HG02870 (cell line): Measurements from ENCODE around the gene ANK3.

ENCODE experiments used
- ATAC-seq: cut with Tn5 transposase; IDR thresholded peaks from one replicate; pipeline ENCODE4 v1.9.1; 2021; ENCODE audit warnings: mild to moderate bottlenecking, moderate library complexity; ENCODE audit not compliant: unreplicated experiment

The ANK3 gene

DNA sequence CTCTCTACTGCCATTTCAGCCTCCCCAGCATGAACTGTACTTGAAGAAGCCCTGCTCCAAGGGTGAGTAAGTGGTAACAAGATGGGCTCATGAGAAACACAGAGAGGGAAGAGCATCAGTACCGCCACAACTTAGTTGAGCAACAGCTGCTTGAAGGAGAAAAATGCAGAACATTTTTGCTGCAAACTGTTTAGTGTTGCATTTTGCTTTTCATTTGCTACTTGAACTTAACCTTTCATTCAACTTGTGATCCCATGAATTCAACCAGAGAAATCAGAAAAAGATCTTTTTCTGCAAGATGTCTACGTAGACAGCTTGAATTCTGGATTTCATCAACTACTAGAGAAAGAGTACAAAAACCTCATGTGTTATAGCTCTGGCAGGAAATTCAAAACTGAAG, 40.7 kb downstream of the ANK3 start:
- ATAC-seq: no peak

DNA sequence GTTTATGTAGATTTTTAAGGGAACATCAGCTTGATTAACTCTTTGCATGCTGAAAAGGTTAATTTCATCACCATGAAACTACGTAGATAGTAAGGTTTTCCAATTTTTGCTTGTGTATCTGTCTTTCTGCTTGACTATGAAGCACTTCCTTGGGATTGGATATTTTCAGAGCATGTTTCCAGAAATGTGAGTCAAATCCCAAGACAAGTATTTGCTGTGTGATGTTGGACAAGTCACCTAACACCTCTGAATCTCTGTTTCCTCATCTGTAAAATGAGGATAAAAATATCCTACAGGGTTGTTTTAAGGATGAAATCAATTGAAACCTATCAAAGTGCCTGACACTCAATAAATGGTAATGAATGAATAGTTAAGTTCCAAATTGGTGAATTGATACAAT, 42.4 kb downstream of the ANK3 start:
- no peak for ATAC-seq

DNA sequence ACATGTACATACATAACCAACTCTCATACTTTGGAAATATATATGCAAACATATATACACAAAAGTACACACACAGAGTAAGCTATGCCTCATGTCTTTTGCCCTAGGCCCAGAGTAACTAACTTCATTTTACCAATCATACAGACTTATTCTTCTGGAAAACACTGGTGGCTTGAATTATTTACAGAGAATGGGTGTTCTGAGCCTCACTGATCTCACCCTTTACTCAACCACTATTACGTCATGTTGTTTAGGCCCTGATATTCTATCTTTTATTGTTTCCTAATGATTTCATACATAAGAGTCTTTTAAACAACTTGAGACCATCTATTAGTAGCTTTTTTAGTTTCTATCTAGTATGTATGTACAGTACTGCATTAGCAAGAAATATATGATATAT, 43.0 kb downstream of the ANK3 start:
- no peak for ATAC-seq

DNA sequence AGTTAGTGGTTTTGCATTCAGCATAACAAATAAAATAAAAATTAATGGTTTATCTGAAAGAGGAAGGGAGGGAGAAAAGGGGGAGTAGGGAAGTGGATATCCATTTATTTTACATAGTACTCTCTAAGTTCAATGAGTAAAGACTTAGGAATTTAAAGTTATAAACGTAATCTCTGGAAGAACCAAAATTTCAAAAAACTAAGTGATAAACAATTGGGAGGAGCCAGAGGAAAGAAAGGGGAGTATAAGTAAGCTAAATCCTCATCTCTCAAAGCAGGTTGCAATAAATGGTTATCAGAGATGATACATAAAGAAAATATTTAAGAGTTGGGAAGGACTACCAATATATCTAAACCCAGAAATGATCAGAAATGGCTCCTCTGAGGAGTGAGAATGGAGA, 46.4 kb downstream of the ANK3 start:
- no peak for ATAC-seq

DNA sequence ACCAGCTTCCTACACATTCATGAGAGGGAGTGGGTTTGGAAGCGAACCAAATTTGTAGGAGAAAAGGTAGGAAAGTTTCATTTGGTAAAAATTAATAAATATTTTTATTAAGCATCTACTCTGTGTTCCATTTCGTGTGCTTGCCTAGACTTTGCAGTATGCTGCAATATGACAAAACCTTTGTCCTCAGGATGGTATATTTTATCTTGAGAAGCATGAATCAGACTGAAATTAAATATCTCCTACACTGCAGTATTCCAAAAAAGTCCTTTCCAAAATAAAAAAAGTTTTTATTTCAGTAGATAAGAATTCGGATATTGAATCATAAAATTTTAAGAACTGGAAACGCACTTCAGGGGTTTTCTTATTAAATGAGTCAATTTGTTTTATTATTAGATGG, 47.7 kb downstream of the ANK3 start:
- ATAC-seq: no peak

DNA sequence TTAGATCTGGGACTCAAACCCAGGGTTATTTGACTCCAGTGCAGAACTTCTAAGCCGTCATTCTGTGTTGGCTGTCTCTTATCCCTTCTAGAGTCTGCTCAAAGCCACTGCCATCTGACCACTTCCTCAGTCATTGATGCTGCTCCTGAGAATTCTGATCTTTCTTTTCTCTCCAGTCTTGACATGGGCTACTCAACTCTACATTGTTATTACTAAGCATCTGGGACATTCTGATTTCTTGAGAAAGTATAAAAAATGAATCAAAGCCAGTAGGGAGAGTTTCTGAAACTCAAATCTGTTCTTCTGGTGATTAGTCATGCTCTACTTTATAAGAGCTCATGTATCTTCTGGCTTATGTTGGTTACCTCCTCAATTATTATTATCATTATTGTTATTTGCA, 48.7 kb downstream of the ANK3 start:
- no peak for ATAC-seq

DNA sequence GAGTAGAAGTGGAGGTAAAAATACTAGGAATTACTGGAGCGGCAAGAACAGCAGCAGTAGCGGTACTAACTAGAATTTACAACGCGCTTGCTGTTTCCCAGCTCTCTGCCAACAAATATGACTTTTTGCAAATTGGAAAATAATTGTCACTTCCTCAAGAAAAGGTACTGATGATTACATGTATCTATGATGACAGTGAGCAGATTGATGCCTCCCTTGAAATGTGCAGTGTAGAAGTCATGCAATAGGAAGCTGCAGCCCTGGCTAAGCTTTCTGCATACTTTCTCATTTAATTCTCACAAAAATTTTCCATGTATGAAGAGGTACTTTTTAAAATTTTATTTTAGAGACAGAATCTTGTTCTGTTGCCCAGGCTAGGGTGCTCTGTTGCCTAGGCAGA, 49.9 kb downstream of the ANK3 start:
- no peak for ATAC-seq

DNA sequence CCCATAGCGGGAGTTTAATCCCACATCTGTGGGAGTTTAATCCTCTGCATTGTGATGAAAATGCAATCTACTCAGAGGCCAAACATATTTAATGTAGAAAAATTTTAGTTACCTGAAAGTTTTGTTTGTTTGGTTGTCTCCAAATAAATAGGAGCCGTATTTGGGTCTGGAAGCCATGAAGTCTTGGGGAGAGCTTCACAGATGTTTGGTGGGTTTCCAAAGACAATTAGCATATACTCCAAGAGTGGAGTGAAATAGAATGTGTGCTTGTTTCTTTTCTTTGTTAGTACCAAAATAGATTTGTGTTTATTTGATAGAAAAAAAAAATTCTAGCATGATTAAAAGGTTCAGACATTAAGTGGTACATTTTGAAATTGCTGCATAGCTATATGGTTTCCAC, 50.9 kb downstream of the ANK3 start:
- no peak for ATAC-seq

DNA sequence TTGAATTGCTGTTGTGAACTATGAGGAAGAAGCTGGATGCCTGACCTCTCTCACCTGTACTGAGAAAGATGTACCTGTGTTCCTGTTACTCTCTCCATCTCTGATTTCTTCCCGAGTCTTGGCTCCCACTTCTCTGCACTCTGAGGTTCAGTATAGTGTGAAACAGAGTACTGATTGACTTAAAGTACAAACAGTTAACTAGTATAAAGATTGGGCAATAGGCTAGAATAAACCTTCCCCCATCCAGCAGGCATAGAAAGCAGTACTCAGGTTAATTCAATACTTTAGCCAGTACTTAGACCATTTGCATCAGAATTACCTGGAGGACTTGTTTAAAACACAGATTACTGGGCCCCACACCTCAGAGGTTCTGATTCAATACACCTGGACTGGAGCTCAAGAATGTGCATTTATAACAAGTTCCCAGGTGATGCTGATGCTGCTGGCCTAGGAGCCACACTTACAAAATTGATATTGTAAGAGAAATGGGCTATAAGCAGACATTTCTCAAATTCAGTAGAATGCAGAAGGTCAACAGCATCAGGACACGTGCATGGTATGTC, 51.6 kb downstream of the ANK3 start:
- ATAC-seq: no peak

DNA sequence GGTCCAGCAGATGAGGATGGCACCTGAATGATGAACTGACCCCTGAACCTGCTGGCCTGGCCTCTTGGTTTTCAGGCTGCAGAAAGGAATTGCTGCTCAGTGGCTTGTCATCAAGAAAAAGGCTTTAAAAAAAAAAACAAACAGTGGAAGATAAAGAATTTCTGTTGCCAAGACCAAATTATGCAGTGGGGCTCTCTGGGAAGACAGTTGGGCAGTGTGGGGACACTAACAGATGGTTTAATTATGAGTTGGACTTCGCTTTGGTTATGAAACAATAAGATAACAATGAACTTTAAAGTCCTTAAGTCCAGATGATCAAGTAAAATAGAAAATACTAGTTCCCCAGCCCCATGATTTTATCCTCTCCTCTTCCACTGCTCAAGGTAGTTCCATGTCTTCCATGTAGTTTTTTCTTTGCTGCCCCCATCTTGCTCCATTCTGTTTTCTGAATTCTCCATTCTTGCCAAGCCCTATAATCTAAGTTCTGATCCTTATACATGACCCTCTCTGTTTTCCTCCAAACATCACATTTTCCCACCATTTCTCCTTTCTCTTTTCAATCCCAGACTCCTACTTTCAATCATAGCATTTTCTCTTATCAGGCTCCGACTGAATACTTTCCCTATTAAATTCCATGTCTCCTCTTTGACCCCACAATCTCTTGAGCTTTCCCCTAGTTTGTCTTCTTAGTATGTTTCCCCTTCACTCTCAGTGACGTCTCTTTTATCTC, 52.6 kb downstream of the ANK3 start:
- no peak for ATAC-seq

DNA sequence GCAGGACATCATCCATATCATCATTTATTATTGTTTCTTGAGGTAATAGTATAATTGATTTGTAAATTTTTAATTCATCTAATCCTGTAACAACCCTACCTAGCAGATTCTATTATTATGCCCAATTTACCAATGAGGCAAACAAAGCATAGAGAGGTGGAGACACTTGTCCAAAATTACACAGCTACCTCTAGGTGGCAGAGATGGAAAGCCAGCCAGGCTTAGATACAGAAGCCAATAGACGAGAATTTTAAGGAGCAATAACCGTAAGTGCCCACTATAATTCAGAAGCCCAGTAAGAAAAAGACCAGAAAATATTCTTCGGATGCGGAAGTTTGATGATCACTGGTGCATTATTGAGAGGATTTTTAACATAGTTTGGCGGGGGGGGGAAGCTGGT, 54.0 kb downstream of the ANK3 start:
- ATAC-seq: no peak

DNA sequence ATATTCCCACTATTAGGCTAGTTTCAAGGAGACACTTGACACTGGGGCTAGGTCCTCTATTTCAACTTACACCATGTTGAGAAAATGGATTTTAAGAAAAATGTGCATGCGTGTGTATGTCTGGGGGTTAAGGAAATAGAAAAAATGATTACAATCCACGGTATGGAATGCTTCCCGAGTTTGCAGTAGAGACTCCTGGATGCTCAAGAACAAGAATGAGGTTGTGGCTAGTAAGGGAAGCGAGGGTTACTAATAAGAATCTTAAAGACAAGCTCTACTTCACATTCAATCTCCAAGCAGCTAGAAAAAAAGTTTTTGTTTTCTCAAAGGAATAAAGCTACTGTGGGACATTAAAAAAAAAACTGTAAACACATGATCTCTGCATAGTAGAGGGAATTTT, 54.7 kb downstream of the ANK3 start:
- ATAC-seq: no peak

DNA sequence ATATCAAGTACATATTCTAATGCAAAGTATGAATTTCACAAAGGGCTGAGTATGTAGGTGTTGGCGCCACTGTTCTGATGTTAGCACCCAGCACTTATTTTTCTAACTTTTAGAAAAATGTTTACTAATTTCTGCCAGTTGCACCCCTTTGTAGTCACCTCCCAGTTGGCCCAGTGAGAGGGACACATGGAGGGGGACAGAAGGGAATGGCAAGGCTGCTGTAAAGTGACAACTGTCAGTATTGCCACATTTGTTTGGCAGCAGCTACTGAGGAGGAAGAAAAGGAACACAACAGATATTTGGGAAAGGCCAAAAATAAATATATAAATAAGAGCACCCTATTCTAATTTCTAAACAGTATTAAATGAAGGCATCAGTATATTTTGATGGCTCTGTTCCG, 57.3 kb downstream of the ANK3 start:
- ATAC-seq: no peak

DNA sequence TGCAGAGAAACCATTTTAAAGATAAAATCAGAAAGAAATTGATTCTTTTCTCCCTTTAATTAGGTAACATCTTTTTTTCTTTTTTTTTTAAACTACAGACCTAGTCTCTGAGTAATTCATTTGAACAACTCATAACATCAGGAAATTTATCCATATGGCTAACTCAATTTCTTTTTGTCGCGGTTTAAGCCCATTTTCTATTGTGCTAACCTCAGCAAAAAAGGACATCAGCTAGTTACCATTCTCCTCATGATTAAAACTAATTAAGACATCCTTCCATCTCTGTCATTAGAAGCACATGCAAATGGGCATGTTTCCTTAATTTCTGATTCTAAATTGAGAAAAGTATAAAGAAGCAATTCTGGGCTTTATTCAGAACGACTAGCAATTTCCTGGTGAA, 57.8 kb downstream of the ANK3 start:
- ATAC-seq: no peak

DNA sequence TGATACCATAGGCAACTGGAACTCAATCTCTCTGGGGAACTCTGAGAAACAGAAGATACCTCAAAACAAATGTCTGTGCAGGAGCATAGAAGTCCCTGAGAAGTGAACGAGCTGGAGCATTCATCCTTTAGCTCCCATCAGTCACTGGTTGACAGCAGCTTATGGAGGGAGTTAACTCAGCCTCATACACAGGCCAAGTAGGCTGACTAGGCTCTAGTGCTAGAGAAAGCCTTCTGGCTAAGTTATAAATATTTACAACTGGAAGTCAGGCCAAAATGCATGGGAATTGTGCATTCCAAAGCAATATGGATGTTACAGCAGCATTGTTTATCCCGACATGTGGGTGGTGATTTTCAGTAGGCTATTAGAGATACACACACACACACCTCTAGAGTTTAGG, 66.5 kb downstream of the ANK3 start:
- ATAC-seq: no peak

DNA sequence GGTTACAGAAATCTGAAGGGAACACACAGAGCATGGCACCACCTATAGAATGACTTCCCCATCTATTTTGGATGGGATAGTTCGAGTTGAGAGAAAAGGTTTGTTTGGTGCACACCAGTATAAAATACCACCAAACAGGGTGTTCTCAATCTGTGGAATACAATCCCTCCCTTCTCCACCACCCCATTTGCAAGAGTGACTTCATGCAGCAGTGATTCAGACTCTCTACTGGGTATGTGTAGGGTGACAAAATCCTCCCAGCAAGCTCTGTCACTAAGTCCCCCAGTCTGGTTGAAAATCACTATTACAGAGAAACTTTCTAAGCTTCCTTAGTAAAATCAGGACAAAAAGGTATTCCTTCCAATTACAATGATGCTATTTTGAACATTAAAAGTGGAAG, 69.0 kb downstream of the ANK3 start:
- ATAC-seq: no peak

DNA sequence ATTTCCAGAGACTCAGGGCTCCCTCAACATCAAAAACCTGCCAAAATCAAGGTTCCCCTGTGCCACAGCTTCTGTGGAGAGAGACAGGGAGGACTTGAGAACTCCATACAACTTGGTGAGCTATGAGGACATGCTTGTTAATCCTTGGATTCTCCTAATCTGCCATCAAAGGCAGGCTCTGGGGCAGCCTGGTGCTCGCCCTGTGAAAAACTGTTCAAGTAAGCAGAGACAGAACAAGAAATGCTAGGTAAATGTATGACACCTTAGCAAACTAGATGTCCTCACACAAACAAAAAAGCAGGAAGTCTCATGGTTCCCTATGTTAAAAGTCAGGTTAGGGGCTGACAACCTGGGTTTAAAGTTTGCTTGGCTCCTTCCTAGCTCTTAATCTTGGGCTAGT, 73.6 kb downstream of the ANK3 start:
- ATAC-seq: no peak

DNA sequence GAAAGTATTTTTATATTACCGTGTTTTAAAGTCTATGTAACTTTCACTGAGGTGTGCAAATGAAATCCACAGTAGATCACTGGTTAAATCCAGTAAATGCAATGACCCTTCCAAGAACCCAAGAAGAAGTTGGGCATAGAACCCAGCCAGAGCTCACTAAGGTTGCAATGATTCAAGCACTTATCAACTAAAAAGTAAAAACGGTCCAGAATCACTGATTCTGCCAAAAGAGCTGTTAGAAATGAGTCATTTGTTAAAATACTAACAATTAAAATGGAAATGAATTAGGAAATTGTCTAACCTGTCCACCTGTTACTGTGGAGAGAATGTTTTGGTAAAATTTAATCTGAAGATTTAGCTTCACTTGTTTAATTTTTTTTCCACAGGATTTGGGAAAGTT, 74.4 kb downstream of the ANK3 start:
- ATAC-seq: no peak

DNA sequence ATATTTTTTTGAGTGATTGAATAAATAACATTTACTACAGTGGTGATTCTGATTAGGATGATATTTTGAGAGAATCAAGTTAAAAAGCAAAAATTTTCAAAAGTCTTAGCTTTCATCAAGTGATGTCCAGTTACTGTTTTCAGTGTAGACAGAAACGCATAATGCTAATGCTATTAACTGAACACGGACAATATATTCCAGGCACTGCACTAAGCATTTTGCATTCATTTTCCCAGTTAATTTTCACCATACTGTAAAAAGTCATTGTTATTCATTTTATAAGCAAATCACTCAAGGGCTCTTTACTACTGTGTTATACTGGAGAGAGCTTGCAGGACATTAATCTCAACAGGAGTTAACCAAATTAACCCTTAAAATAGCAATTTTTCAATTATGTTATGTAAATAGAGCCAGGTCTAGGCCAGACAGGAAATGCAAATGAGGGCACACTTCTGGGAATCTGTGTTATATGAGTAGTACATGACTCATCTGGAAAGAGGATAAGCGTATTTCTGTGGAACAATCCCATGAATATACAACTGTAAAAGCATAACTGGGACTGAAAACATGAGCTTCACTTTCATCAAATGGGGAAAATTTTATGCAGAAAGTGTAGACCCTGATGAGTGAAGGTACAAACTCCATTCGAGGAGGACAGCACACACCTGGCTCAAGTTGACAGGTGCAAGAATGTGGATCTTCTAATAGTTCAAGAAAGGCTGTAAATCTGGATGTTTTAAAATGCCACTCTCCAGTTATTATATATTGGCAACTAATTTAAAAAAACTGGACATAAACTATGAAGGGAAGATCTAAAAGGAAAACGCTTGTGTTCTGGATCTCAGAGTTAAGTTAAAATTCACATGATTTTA, 75.4 kb downstream of the ANK3 start:
- ATAC-seq: no peak

DNA sequence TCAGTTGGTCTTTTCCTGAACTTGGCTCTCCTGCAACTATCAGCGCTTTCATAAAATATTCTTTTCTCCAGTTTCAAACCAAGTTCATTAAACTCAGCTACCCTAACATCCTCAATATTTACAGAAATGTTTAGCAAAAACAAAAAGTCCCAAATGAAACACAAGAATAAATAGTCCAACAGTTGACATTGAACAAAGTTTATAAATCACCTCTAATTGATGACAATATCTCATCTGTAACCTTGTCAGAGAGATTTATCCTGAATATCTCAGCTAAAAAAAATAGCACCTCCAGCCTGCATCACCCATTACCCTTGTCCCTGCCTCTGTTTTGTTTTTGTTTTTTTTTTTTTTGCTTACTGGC, 76.1 kb downstream of the ANK3 start:
- ATAC-seq: no peak

DNA sequence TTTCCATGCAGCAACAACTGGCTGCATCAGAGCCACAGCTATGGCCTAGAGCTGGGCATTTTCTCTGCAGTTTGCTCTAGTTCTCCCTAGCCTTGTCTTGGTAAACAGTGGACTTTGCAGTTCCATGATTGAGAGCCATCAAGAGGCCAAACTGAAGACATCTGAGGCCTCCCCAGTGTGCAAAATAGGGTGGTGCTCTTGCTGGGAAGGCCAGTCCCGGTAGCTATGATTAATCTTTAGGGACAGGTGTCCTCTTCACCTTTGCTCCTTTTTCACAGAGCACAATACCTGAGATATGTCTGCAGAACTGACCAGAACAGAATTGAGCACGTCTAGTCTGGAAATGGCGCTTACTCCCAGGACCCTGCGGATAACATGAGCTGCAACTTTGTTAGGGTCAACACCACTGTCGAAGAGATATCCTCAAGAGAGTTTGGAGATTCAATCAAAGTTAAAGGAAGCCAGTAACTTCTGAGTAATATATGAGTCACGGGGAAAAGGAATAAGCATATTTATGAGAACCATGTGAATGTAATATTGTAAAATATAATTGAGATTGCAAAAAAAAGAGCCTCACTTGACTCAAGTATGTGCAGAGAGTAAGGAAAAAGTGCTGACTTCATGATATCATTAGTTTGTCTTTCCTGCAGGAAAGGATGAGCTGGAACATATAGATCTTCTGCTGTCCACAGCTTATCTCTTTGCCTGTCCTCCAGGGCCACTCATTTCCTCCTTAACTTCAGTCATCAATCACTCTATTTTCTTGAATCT, 76.7 kb downstream of the ANK3 start:
- no peak for ATAC-seq

DNA sequence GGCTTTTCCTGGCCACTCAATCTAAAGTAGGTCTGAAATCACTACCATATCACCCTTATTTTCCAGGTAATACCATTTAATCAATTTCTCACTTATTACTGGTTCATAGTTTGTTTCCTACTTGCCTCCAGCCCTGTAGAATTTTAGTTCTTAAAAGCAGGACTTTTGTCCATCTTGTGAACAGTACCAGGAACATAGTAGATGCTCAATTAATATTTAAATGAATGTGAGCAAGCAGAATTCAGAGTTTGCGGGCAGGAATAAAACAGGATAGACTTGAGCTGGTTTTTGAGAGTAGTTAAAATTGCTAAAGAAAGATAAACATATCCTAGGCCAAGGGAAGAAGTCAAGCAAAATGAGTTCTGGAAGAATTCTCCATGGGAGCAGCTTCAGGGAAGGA, 77.9 kb downstream of the ANK3 start:
- no peak for ATAC-seq
